HG03378 (cell line): ENCODE measurements around the gene SPAG17.

Experiments
- ATAC-seq: cut with Tn5 transposase; IDR thresholded peaks from one replicate; pipeline ENCODE4 v1.9.1; 2021; ENCODE audit warnings: mild to moderate bottlenecking, moderate library complexity; ENCODE audit not compliant: unreplicated experiment

The SPAG17 gene

DNA sequence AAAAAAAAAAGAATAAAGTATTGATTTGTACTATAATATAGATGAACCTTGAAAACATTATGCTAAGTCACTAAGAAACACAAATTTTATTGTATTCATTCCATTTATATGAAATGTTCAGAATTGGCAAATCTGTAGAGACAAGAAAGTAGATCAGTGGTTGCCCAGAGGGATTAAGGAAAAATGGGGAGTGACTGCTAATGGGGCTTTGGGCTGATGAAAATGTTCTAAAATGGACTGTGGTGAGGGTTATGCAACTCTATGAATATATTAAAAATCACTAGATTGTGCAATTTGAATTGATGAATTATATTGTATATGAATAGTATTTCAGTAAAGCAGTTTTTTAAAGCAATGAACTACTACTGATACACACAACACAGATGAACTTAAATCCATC lies 265.7 kb downstream of the SPAG17 start:
- no peak for ATAC-seq

DNA sequence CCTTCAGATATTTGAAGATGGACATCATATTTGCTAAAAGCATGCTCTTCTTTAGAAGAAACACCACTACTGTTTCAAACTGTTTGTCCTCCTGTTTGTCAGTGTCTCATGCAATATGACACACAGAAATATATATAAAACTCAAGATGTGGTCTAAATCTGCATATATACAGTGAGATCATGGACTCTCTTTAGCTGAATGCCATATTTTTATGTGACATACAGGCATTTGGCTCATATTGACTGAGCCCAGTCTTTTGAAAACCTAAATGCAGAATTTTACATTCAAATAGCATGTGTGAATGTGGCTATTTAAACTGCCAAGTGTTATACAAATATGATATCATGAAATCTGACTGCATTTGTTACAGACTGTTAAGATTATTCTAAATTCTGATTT lies 274.0 kb downstream of the SPAG17 start:
- ATAC-seq: no peak

GRCh38 chr1:117905019-117905418 lies 280.0 kb downstream of the SPAG17 start:
- no peak for ATAC-seq

GRCh38 chr1:117904485-117904884 lies 280.5 kb downstream of the SPAG17 start:
- no peak for ATAC-seq
